Endothelial cell (in vitro differentiated cells): ENCODE data around the gene RPLP1. TPM values are rescaled to one million over a fixed set of nuclear protein-coding genes. Genes with fewer than 3 reads are reported as not detected.
A peak's percentile ranks its signal among the peaks of the same experiment; 100 is the strongest.

Experiments
- DNase-seq: peaks from one replicate; pipeline ENCODE4 v3.0.0; 2021; ENCODE audit warnings: low spot score
- H3K27ac Mint-ChIP-seq: one replicate; pipeline ENCODE4 v1.8.0; 2021; ENCODE audit warnings: mixed read lengths, inconsistent platforms; ENCODE audit not compliant: unreplicated experiment
- H3K27me3 Mint-ChIP-seq: one replicate; pipeline ENCODE4 v1.8.0; 2021; ENCODE audit warnings: mild to moderate bottlenecking, moderate library complexity, mixed read lengths, inconsistent platforms; ENCODE audit not compliant: unreplicated experiment
- H3K36me3 Mint-ChIP-seq: one replicate; pipeline ENCODE4 v1.8.0; 2021; ENCODE audit warnings: mild to moderate bottlenecking, low read depth, mixed read lengths, inconsistent platforms; ENCODE audit not compliant: unreplicated experiment
- H3K4me1 Mint-ChIP-seq: one replicate; pipeline ENCODE4 v1.8.0; 2021; ENCODE audit warnings: mild to moderate bottlenecking, mixed read lengths, inconsistent platforms; ENCODE audit not compliant: unreplicated experiment
- H3K4me3 Mint-ChIP-seq: one replicate; pipeline ENCODE4 v1.8.0; 2021; ENCODE audit warnings: mild to moderate bottlenecking, mixed read lengths, inconsistent platforms; ENCODE audit not compliant: unreplicated experiment
- H3K9me3 Mint-ChIP-seq: one replicate; pipeline ENCODE4 v1.8.0; 2021; ENCODE audit warnings: mixed read lengths, inconsistent platforms; ENCODE audit not compliant: unreplicated experiment
- CTCF ChIP-seq: fragments of 200-600 bp; sonication (generic); IDR thresholded peaks from one replicate; pipeline ENCODE4 v1.5.0; 2021; ENCODE audit warnings: antibody characterized with exemption; ENCODE audit not compliant: unreplicated experiment
- total RNA-seq: library from RNA; stranded (reverse); fragmentation: NEBNext Ultra II Directional; extraction: Animal tissue kit (Norgen Biotek cat#: 25700); gene quantifications from one replicate; pipeline ENCODE4 v1.2.1, GENCODE V29; 2021; ENCODE audit not compliant: unreplicated experiment

Gene RPLP1
- total RNA-seq, 1 donor from 2014 or later, result 1,903 TPM

- no peaks in the 10 kb centered on the region for H3K27me3 Mint-ChIP-seq
- H3K27ac Mint-ChIP-seq, result no peak overlapping the region
- peak overlapping the region; percentile 87 for H3K4me3 Mint-ChIP-seq
- DNase-seq, result peak; percentile 53
- peaks cover 4% of the 10 kb centered on the region for H3K36me3 Mint-ChIP-seq
- H3K9me3 Mint-ChIP-seq, result no peaks in the 10 kb centered on the region
- H3K4me1 Mint-ChIP-seq, result peaks cover 2% of the 10 kb centered on the region
- no peak for TF ChIP-seq CTCF
Observed at GRCh38 chr15:69414701-69415167, 37.9 kb upstream of the RPLP1 start.

- DNase-seq, result no peak
- Mint-ChIP-seq H3K27ac (peak overlapping the region; percentile 12), H3K4me3 (peak overlapping the region; percentile 68), H3K9me3 (no peaks in the 10 kb centered on the region), H3K4me1 (peaks cover 2% of the 10 kb centered on the region), H3K36me3 (peaks cover 4% of the 10 kb centered on the region), H3K27me3 (no peaks in the 10 kb centered on the region)
- no peak for TF ChIP-seq CTCF
Observed at GRCh38 chr15:69415381-69415780, 37.2 kb upstream of the RPLP1 start.

- Mint-ChIP-seq H3K36me3 (peaks cover 4% of the 10 kb centered on the region), H3K27me3 (no peaks in the 10 kb centered on the region), H3K4me1 (peaks cover 2% of the 10 kb centered on the region), H3K9me3 (no peaks in the 10 kb centered on the region), H3K27ac (no peak overlapping the region), H3K4me3 (no peak overlapping the region)
- TF ChIP-seq CTCF, result no peak
- no peak for DNase-seq
Observed at GRCh38 chr15:69417581-69417980, 35.0 kb upstream of the RPLP1 start.

GRCh38 chr15:69421498-69421897, 31.1 kb upstream of the RPLP1 start:
- Mint-ChIP-seq H3K36me3 (no peaks in the 10 kb centered on the region), H3K4me1 (no peaks in the 10 kb centered on the region), H3K9me3 (no peaks in the 10 kb centered on the region), H3K27ac (no peak overlapping the region), H3K27me3 (no peaks in the 10 kb centered on the region), H3K4me3 (no peak overlapping the region)
- no peak for DNase-seq
- no peak for TF ChIP-seq CTCF

GRCh38 chr15:69422336-69422895, 30.2 kb upstream of the RPLP1 start:
- H3K27me3 Mint-ChIP-seq, result no peaks in the 10 kb centered on the region
- no peak for DNase-seq
- no peaks in the 10 kb centered on the region for H3K4me1 Mint-ChIP-seq
- no peak overlapping the region for H3K4me3 Mint-ChIP-seq
- no peak for TF ChIP-seq CTCF
- H3K36me3 Mint-ChIP-seq, result no peaks in the 10 kb centered on the region
- H3K27ac Mint-ChIP-seq, result no peak overlapping the region
- H3K9me3 Mint-ChIP-seq, result no peaks in the 10 kb centered on the region
